NCI-H1105 treated with DMSO at 0.1 percent for 48 hours (cell line): ENCODE data around the gene OR52N4.
"Not testable (repeated sequence)": the region's sequence is repeated elsewhere in the genome, so short reads cannot be mapped to it uniquely, and the experiment has no call there.

Experiments used
- DNase-seq: peaks from one replicate; lab custom pipeline; 2025; lab: John Stamatoyannopoulos, UW

Gene OR52N4

GRCh38 chr11:5753943-5754342 lies at the start of gene OR52N4:
OR52N4 (plus strand) TSS chr11:5754243; CDS start chr11:5754741, 498 bp downstream.
- no peak for DNase-seq

DNA sequence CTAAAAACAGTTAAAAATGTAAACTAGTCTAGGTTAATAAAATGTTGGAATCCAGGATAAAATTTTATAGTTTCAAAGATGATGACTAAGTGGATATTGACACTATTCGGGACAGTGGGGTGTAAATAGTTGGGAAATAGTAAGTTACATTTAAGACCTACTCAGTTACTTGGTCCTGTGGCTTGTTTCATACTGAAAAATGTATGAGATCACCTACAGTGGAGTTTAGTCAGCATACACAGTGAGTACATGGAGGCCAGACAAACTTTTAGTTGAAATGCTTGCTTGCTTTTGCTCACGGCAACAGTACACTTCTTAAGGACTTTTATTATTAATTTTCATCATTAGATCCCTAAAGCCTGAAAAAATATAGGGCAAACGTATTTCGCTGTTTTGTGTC lies 48.4 kb upstream of the OR52N4 start:
- no peak for DNase-seq

DNA sequence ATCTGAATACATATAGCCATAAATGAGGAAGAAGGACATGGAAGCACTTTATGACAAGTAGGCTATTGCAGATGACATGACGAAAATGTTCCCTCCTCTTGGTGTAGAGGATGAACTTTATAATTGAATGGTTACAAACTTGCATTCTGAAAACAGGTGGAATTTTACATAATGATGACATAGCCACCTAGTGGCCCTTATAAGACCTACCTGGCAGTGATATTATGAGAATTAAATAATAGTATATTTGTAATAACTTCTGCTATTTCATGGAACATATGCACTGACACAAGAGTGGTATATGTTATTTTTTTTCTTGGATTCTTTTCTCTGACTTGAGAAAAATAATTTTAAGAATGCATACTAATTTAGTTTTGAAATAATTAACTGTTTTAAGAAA lies 41.5 kb upstream of the OR52N4 start:
- no peak for DNase-seq

DNA sequence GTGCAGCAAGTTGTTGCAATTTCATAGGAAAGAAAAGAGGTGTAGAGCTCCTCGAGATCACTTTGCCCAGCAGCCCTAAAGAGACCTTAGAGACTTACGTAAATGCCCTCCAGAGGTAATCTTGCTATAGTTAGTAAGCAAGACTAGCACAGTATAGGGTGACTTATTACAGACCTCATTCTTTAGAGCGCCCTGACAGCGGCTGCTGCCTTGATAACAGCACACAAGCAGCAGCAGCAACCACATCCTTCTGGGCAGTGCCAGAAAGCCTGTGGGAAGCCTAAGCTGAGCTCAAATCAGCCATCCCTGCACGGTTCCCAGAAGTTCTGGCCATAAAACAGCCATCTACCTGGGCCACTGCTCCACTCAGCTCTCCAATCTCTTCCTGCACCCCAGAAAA lies 40.3 kb upstream of the OR52N4 start:
- no peak for DNase-seq

GRCh38 chr11:5716518-5716917 lies 37.5 kb upstream of the OR52N4 start:
- not testable (repeated sequence) for DNase-seq

DNA sequence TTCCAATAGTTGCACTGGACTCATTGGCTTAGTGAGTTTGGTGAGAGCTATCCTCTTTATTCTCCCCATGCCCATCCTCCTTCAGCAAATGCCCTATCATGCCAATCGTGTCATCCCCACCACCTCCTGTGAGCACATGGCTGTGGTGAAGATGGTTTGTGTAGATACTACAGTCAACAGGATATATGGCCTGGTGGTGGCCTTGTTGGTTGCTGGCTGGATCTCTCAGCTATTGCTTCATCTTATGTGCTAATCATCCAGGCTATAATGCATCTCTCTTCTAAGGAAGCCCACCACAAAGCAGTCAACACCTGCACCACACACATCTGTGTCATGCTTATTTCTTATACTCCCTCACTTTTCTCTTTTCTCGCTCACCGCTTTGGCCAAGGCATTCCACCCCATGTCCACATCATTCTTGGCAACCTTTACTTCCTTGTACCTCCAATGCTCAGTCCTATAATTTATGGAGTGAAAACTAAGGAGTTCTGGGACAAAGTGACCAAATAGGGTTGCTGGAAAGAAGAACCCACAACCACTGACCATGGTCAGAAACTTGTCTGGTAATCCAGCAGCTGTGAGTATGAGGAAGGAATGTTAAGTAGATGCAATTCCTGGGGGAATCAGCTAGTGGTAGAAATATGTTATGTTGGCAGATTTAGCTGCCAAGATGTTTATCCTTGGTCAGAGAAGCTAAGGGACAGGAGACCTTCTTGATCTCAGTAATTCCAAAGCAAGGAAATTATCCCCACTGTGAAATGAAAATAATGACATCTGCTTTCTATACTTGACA lies 34.1 kb upstream of the OR52N4 start:
- no peak for DNase-seq

DNA sequence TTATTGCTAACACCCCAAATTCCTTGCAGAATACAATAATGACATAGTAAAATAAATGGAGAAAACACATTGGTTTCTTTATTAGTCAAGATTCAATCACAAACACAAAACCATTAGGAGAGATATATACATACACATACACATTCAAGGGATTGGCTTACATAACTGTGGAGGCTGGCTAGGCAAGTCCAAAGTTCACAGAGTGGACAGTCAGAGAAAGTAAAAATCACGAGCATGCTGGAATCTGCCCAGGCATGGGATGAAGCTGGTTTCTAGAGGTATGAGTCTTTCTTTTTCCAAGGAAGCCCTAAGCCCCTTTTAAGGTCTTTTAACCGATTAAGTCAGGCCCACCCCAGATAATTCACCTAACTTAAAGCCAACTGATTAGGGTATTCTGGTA lies 31.4 kb upstream of the OR52N4 start:
- DNase-seq = no peak

DNA sequence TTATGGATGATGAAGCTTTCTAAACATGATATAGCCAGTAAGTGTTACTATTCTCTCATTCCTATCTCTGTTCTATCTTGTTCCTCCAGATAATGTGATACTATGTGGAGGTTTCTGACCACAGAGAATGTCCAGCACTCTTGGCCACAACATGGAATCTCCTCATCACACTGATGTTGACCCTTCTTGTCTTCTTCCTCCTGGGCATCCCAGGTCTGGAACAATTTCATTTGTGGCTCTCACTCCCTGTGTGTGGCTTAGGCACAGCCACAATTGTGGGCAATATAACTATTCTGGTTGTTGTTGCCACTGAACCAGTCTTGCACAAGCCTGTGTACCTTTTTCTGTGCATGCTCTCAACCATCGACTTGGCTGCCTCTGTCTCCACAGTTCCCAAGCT lies 27.7 kb upstream of the OR52N4 start:
- DNase-seq = no peak

DNA sequence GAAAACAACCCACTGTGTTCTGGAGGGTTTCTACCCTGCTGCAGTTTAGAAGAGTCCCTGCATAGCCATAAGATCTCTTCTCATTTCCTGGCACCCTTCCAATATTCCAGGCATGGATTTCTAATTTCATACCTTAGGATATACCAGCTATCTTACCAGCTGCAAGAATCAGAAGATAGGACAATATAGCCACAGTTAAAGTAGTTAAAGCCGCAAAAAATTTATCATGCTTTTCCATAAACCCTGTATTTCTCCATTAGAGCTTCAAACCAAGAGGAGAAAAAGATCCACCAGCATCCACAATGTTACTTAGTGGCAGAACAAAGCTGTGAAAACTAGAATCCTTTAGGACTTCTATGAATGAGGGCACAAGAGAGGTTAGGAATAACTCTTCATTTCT lies 26.4 kb upstream of the OR52N4 start:
- DNase-seq = no peak

GRCh38 chr11:5736396-5736795 lies 17.6 kb upstream of the OR52N4 start, which contains the start of gene OR56B1:
OR56B1 (plus strand) TSS chr11:5736448; CDS start chr11:5736517, 69 bp downstream.
- DNase-seq = no peak

DNA sequence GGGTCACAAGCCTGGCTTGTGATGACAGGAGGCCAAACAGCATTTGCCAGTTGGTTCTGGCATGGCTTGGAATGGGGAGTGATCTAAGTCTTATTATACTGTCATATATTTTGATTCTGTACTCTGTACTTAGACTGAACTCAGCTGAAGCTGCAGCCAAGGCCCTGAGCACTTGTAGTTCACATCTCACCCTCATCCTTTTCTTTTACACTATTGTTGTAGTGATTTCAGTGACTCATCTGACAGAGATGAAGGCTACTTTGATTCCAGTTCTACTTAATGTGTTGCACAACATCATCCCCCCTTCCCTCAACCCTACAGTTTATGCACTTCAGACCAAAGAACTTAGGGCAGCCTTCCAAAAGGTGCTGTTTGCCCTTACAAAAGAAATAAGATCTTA lies 17.0 kb upstream of the OR52N4 start:
- no peak for DNase-seq

DNA sequence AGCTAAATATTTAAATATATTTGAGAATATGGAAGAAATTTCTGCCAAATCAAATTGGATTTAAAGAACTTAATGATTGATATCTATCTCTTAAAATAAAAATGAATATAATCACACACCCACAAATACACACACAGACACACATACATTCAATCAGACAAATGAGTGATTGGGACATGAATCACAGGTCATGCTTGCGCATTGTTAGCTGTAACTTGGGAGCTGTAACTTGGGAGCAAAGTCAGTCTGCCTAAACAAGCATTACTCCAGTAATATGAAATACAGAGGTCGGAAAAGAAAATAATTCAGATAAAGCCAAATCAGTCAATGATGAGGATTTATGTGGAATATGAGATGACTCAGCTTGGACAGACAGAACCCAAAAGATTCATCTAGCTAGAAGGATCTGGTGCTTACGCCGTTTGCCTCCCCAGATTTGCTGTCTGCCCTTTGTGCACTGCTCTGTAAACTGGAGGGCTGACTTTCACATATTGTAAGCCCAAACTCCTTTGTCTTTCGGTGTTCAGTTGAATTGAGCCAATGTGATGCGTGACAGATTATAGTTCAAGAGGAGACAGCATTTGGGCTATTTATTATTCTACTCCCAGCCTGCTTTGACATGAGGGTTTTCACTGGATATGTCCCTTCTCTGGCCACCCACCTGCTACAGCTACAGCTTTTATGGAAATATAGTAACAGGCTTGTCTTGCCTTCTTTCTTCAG lies 16.2 kb upstream of the OR52N4 start:
- DNase-seq = no peak

- no peak for DNase-seq
Observed at GRCh38 chr11:5738431-5738830, 15.6 kb upstream of the OR52N4 start.

DNA sequence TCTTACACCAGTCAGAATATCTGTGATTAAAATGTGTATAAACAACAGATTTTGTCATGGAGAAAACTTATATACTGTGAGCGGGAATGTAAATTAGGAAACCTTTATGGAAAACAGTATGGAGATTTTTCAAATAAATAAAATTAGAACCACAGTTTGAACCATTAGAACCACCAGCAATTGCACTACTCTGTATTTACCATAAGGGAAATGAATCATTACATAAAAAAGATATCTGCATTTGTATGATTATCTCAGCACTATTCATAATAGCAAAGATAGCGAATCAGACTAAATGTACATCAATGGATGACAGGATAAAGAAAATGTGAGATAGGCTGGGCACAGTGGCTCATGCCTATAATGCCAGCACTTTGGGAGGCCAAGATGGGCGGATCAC lies 7.4 kb upstream of the OR52N4 start:
- no peak for DNase-seq

DNA sequence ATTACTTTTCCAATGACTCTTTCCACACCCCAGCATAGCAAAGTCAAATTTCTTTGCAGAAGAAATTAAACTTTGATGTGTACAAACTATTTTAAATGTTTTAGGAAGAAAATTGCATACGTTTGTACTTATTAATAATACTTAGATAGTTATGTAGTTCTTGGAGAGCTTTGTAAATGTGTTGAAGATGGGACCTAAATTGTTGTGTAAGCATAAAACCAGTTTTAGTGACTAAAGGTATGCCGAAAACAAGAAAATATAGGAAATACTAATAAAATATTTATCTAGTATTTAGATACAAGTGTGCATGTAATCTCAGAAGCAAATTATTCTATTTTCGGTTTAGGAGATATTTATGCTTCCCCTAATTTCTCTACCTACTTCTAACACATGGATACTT lies 4.2 kb upstream of the OR52N4 start:
- no peak for DNase-seq

DNA sequence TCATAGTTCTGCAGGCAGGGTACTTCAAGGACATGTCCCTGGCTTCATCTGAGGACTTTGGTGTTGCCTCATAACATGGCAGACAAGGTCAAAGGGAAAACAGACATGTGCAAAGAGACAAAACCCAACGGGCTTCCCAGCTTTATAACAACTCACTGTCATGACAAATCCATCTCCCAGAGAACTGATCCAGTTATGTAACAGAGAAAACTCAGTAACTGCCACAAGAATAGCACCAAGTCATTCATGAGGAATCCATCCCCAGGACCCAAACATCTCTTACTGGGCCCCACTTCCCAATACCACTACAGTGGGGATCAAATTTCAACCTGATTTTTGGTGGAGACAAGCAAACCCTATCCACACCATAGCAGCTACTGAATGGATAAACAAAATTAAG lies 13.0 kb downstream of the OR52N4 start:
- no peak for DNase-seq

GRCh38 chr11:5783255-5783654 lies 29.2 kb downstream of the OR52N4 start, which contains the start of gene OR52N5:
OR52N5 (minus strand) TSS chr11:5783355; CDS start chr11:5778634, 4,721 bp downstream.
- DNase-seq = no peak

DNA sequence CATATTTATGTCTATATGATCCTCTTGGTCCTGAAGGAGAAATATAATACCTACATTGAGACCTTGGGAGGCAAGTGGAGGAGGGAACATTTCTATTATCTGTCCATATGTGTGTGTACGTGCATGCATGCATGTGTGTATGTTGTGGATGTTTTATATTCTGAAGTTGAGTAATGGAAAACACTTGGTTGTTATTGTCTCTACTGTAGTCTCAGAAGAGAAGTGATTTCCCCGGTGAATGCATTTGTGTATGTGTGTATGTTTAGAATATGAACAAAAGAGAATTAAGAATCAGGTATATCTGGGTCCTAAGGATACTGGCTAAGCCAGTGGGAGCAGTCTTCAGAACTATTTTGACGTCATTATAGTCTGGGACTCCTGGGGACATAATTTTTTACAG lies 37.1 kb downstream of the OR52N4 start, which contains the start of gene OR52N1:
OR52N1 (minus strand) TSS at position 101 of the 400 bp plus-strand sequence. CDS start 2,449 bp downstream, outside the sequence.
- DNase-seq = no peak

DNA sequence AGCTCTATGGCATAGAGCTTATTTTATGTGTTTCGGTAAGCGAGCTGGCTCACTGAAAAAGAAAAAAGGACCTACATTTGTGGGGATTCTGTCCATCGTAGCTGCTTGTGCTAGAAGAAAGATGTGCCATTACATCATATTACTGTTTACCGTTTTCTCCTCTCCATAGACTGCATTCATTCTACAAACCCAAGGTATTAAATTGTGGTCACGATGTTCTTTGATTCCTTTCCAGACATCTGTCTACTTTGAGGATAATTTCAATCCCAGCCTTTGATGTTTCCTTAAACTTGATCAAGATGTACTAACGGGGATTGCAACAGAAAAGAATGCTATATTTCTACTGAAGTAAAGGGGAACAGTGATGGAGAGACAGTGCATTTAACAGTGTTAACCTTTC lies 42.5 kb downstream of the OR52N4 start:
- DNase-seq = no peak

GRCh38 chr11:5803982-5804381 lies 49.9 kb downstream of the OR52N4 start:
- DNase-seq = no peak
